Measurements from ENCODE around the gene AGAP3. TPM values are rescaled to one million over a fixed set of nuclear protein-coding genes. Genes with fewer than 3 reads are reported as not detected.
A peak's percentile ranks its signal among the peaks of the same experiment; 100 is the strongest.

AGAP3 gene
- total RNA-seq, 1 donor from 2014 or later: 77.8 TPM

- Mint-ChIP-seq H3K36me3 (ENCODE audit: low read depth) (no peaks in the 10 kb centered on the region), H3K27me3 (ENCODE audit: low read depth) (no peaks in the 10 kb centered on the region), H3K9me3 (ENCODE audit: low read depth) (no peaks in the 10 kb centered on the region), H3K4me3 (ENCODE audit: unreplicated experiment) (no peak overlapping the region), H3K27ac (ENCODE audit: unreplicated experiment) (peak overlapping the region; percentile 57), H3K4me1 (ENCODE audit: low read depth) (peaks cover 22% of the 10 kb centered on the region)
- DNase-seq (ENCODE audit: low spot score): no peak
- TF ChIP-seq, protein P1, sequence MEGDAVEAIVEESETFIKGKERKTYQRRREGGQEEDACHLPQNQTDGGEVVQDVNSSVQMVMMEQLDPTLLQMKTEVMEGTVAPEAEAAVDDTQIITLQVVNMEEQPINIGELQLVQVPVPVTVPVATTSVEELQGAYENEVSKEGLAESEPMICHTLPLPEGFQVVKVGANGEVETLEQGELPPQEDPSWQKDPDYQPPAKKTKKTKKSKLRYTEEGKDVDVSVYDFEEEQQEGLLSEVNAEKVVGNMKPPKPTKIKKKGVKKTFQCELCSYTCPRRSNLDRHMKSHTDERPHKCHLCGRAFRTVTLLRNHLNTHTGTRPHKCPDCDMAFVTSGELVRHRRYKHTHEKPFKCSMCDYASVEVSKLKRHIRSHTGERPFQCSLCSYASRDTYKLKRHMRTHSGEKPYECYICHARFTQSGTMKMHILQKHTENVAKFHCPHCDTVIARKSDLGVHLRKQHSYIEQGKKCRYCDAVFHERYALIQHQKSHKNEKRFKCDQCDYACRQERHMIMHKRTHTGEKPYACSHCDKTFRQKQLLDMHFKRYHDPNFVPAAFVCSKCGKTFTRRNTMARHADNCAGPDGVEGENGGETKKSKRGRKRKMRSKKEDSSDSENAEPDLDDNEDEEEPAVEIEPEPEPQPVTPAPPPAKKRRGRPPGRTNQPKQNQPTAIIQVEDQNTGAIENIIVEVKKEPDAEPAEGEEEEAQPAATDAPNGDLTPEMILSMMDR (IDR thresholded peaks at IDR 0.05): peak; percentile 18
These were observed 9.0 kb downstream of the AGAP3 start for GRCh38 chr7:151095123-151095797.

- Mint-ChIP-seq H3K4me1 (ENCODE audit: low read depth) (peaks cover 18% of the 10 kb centered on the region), H3K9me3 (ENCODE audit: low read depth) (no peaks in the 10 kb centered on the region), H3K27me3 (ENCODE audit: low read depth) (no peaks in the 10 kb centered on the region), H3K27ac (ENCODE audit: unreplicated experiment) (peak overlapping the region; percentile 59), H3K4me3 (ENCODE audit: unreplicated experiment) (no peak overlapping the region), H3K36me3 (ENCODE audit: low read depth) (no peaks in the 10 kb centered on the region)
- DNase-seq (ENCODE audit: low spot score): no peak
- TF ChIP-seq, protein P1 (IDR thresholded peaks at IDR 0.05): no peak
These were observed 9.7 kb downstream of the AGAP3 start for GRCh38 chr7:151095828-151096475.

GRCh38 chr7:151099486-151100211 lies 13.4 kb downstream of the AGAP3 start:
- Mint-ChIP-seq H3K27me3 (ENCODE audit: low read depth) (no peaks in the 10 kb centered on the region), H3K36me3 (ENCODE audit: low read depth) (no peaks in the 10 kb centered on the region), H3K9me3 (ENCODE audit: low read depth) (no peaks in the 10 kb centered on the region), H3K27ac (ENCODE audit: unreplicated experiment) (no peak overlapping the region), H3K4me3 (ENCODE audit: unreplicated experiment) (no peak overlapping the region), H3K4me1 (ENCODE audit: low read depth) (peaks cover 23% of the 10 kb centered on the region)
- no peak for DNase-seq (ENCODE audit: low spot score)
- TF ChIP-seq, protein P1 (IDR thresholded peaks at IDR 0.05): no peak

DNA sequence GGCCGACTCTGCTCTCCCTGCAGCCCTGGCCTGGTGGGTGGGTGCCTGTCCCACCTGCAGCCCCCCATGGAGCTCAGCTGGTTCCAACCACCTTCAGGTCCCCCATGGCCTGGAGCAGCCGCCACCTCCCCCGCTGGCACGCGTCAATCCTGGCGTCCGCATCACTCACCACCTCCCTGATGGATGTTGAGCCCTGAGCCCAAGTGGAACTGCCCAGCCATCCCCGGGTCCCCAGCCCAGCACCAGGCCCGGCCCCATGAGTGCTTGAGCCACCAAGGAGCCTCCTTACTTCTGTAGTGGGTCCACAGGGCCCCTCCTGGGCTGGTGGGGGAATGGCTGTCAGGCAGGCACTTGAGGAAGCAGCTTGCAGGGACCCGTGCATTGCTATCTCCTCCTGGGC lies 14.6 kb downstream of the AGAP3 start:
- H3K36me3 Mint-ChIP-seq (ENCODE audit: low read depth): no peaks in the 10 kb centered on the region
- TF ChIP-seq, protein P1 (IDR thresholded peaks at IDR 0.05): no peak
- H3K4me3 Mint-ChIP-seq (ENCODE audit: unreplicated experiment): no peak overlapping the region
- peaks cover 28% of the 10 kb centered on the region for H3K4me1 Mint-ChIP-seq (ENCODE audit: low read depth)
- no peaks in the 10 kb centered on the region for H3K9me3 Mint-ChIP-seq (ENCODE audit: low read depth)
- peak; percentile 90 for DNase-seq (ENCODE audit: low spot score)
- no peak overlapping the region for H3K27ac Mint-ChIP-seq (ENCODE audit: unreplicated experiment)
- H3K27me3 Mint-ChIP-seq (ENCODE audit: low read depth): no peaks in the 10 kb centered on the region

GRCh38 chr7:151101621-151102396 lies 15.5 kb downstream of the AGAP3 start:
- Mint-ChIP-seq H3K27me3 (ENCODE audit: low read depth) (no peaks in the 10 kb centered on the region), H3K36me3 (ENCODE audit: low read depth) (no peaks in the 10 kb centered on the region), H3K9me3 (ENCODE audit: low read depth) (no peaks in the 10 kb centered on the region), H3K27ac (ENCODE audit: unreplicated experiment) (no peak overlapping the region), H3K4me3 (ENCODE audit: unreplicated experiment) (no peak overlapping the region), H3K4me1 (ENCODE audit: low read depth) (peaks cover 24% of the 10 kb centered on the region)
- no peak for DNase-seq (ENCODE audit: low spot score)
- TF ChIP-seq, protein P1 (IDR thresholded peaks at IDR 0.05): no peak

Data from chondrocyte (in vitro differentiated cells).